Testis (tissue), 3 donors: ENCODE measurements around the gene GNA12. TPM values are rescaled to one million over a fixed set of nuclear protein-coding genes. Genes with fewer than 3 reads are reported as not detected.
A peak's percentile ranks its signal among the peaks of the same experiment; 100 is the strongest.
"Not testable (repeated sequence)": the region's sequence is repeated elsewhere in the genome, so short reads cannot be mapped to it uniquely, and the experiment has no call there.

Experiments
- DNase-seq: peaks from one replicate; pipeline ENCODE4 v3.0.0-alpha.2; 2019
- H3K27ac ChIP-seq, 2 donors: fragments of 200-600 bp; sonication (generic); one replicate each; pipeline ENCODE4 v1.5.1; 2019
- H3K27me3 ChIP-seq: fragments of 200-600 bp; sonication (generic); one replicate; pipeline ENCODE4 v1.5.1; 2019
- H3K36me3 ChIP-seq: fragments of 200-600 bp; sonication (generic); one replicate; pipeline ENCODE4 v1.5.1; 2017; ENCODE audit warnings: low read depth; ENCODE audit errors: missing control alignments
- H3K4me1 ChIP-seq: fragments of 200-600 bp; sonication (generic); one replicate; pipeline ENCODE4 v1.5.1; 2019
- H3K4me3 ChIP-seq, 2 donors: fragments of 200-600 bp; sonication (generic); one replicate each; pipeline ENCODE4 v1.5.1; 2017 to 2019
- H3K9me3 ChIP-seq: fragments of 200-600 bp; sonication (generic); one replicate; pipeline ENCODE4 v1.5.1; 2017
- CTCF ChIP-seq, 3 experiments: fragments of 450-650 bp in 2 of 3; fragments of 200-600 bp in 1 of 3; sonication (generic) in 1 of 3; IDR thresholded peaks; one replicate each; pipeline ENCODE4 v1.5.1; 2016 to 2019; ENCODE audit warnings: antibody characterized with exemption in 3 of 3, mild to moderate bottlenecking in 2 of 3, moderate library complexity in 1 of 3
- POLR2A ChIP-seq: fragments of 450-650 bp; IDR thresholded peaks from one replicate; pipeline ENCODE4 v1.6.1; 2017; ENCODE audit warnings: antibody characterized with exemption, mild to moderate bottlenecking, moderate library complexity
- WGBS, 2 donors: methylation state at CpG; one replicate each; pipeline ENCODE4 v1.1.5; 2018; 5-methylcytosine and 5-hydroxymethylcytosine counted together
- intact Hi-C: fragments of 100-400 bp; cut with DNase I; formaldehyde crosslinking; loops from one replicate; pipeline ENCODE4 v1.15.1; 2023; ENCODE audit warnings: low total_unique reads
- polyA plus RNA-seq: library from polyadenylated mRNA; stranded (reverse); fragments of 350-450 nt; fragmentation: Illumina TruSeq; extraction: RNeasy Lipid Tissue Mini Kit (QIAGEN cat#74804); gene quantifications from one replicate; pipeline ENCODE4 v1.2.3, GENCODE V29; 2014; ENCODE audit warnings: low read depth, low replicate concordance; ENCODE audit not compliant: insufficient read depth
- total RNA-seq, 2 donors: library from RNA; depleted of rRNA; stranded (reverse); fragments of >200 nt; gene quantifications; one replicate each; pipeline ENCODE4 v1.2.3, GENCODE V29; 2016

GNA12 gene
- total and polyA plus RNA-seq, 3 donors from 2014 or later, result 50.0 to 69.6 (median 53.2) TPM

GRCh38 chr7:2730846-2731770, 113.0 kb downstream of the GNA12 start:
- 92 to 96% methylated on average over 44 to 45 of the region's 45 CpGs for WGBS, 2 donors
- Histone ChIP-seq H3K27ac (no peak overlapping the region), H3K4me1 (peaks cover 39% of the 10 kb centered on the region), H3K9me3 (no peaks in the 10 kb centered on the region), H3K4me3 (no peak overlapping the region), H3K36me3 (no peaks in the 10 kb centered on the region), H3K27me3 (no peaks in the 10 kb centered on the region)
- TF ChIP-seq POLR2A (no peak), CTCF (IDR thresholded peaks at IDR 0.05) (no peak)
- peak; percentile 13 for DNase-seq
- intact Hi-C loops, result no loop called here

- peak overlapping the region in 1 of 2 donors; percentile 67 for H3K27ac ChIP-seq
- no peaks in the 10 kb centered on the region for H3K27me3 ChIP-seq
- no peaks in the 10 kb centered on the region for H3K9me3 ChIP-seq
- intact Hi-C loops, result no loop called here
- TF ChIP-seq CTCF (IDR thresholded peaks at IDR 0.05), result no peak
- no peak for TF ChIP-seq POLR2A
- 59 to 74% methylated on average over 27 to 33 of the region's 33 CpGs for WGBS, 2 donors
- peaks cover 32% of the 10 kb centered on the region for H3K4me1 ChIP-seq
- H3K4me3 ChIP-seq, result no peak overlapping the region
- H3K36me3 ChIP-seq, result no peaks in the 10 kb centered on the region
- DNase-seq, result peak; percentile 66
These were observed 114.0 kb downstream of the GNA12 start for GRCh38 chr7:2729893-2730716.

GRCh38 chr7:2729031-2729892, 114.8 kb downstream of the GNA12 start:
- 71 to 73% methylated on average over 29 to 37 of the region's 37 CpGs for WGBS, 2 donors
- Histone ChIP-seq H3K4me1 (peaks cover 24% of the 10 kb centered on the region), H3K9me3 (no peaks in the 10 kb centered on the region), H3K4me3 (no peak overlapping the region), H3K36me3 (no peaks in the 10 kb centered on the region), H3K27me3 (no peaks in the 10 kb centered on the region), H3K27ac (peak overlapping the region in 1 of 2 donors; percentile 67)
- no peak for TF ChIP-seq CTCF (IDR thresholded peaks at IDR 0.05)
- TF ChIP-seq POLR2A, result no peak
- peak; percentile 57 for DNase-seq
- intact Hi-C loops, result no loop called here

- Histone ChIP-seq H3K27me3 (no peaks in the 10 kb centered on the region), H3K27ac (peak overlapping the region in 1 of 2 donors; percentile 67), H3K4me3 (no peak overlapping the region), H3K9me3 (no peaks in the 10 kb centered on the region), H3K4me1 (peaks cover 22% of the 10 kb centered on the region), H3K36me3 (no peaks in the 10 kb centered on the region)
- TF ChIP-seq CTCF (IDR thresholded peaks at IDR 0.05) (no peak), POLR2A (no peak)
- DNase-seq, result no peak
- intact Hi-C loops, result no loop called here
- WGBS, 2 donors, result 30 to 33% methylated on average over 15 of the region's 15 CpGs
These were observed 115.6 kb downstream of the GNA12 start for GRCh38 chr7:2728316-2729030.

- H3K36me3 ChIP-seq, H3K27ac ChIP-seq, DNase-seq, H3K27me3 ChIP-seq, H3K9me3 ChIP-seq, intact Hi-C loops, H3K4me3 ChIP-seq: not testable (repeated sequence)
- 76 to 87% methylated on average over 13 of the region's 13 CpGs for WGBS, 2 donors
- H3K4me1 ChIP-seq, result peaks cover 22% of the 10 kb centered on the region
These were observed 116.9 kb downstream of the GNA12 start for GRCh38 chr7:2727206-2727605.
